A673 (cell line): Measurements from ENCODE around the gene TAS2R13. TPM values are rescaled to one million over a fixed set of nuclear protein-coding genes. Genes with fewer than 3 reads are reported as not detected.

Experiments
- BruUV-seq: library from RNA; stranded (reverse); fragments of 400-500 nt; replicated peaks from 2 replicates; lab custom pipeline; 2021; lab: Mats Ljungman, UMichigan
- CTCF ChIA-PET: fragments of 300-600 bp; sonication (Branson Sonifier 250); formaldehyde crosslinking; loops from one replicate; lab custom pipeline; 2022; ENCODE audit warnings: antibody characterized with exemption; lab: Charles Lee
- POLR2A ChIA-PET: fragments of 300-600 bp; sonication (Branson Sonifier 250); formaldehyde crosslinking; loops from one replicate; lab custom pipeline; 2022; ENCODE audit warnings: antibody characterized with exemption; ENCODE audit not compliant: low non-redundant PET; lab: Charles Lee
- DNase-seq: peaks from one replicate; pipeline ENCODE4 v3.0.0-alpha.2; 2015; ENCODE audit warnings: low spot score
- H3K27ac ChIP-seq: fragments of 200-600 bp; sonication (generic); 2 replicates; pipeline ENCODE4 v1.5.1; 2016; ENCODE audit warnings: mixed run types, low read depth, mild to moderate bottlenecking, mixed read lengths, antibody characterized with exemption, low read length; ENCODE audit not compliant: poor library complexity, severe bottlenecking
- H3K27me3 ChIP-seq: fragments of 200-600 bp; sonication (generic); replicated peaks from 2 replicates; pipeline ENCODE4 v1.6.1; 2017; ENCODE audit warnings: mixed run types, low read depth, mild to moderate bottlenecking, mixed read lengths, antibody characterized with exemption, low read length; ENCODE audit not compliant: insufficient read depth, poor library complexity
- H3K36me3 ChIP-seq: fragments of 200-600 bp; sonication (generic); 2 replicates; pipeline ENCODE4 v1.6.1; 2016; ENCODE audit warnings: mixed run types, mild to moderate bottlenecking, mixed read lengths, antibody characterized with exemption, low read length; ENCODE audit not compliant: insufficient read depth, poor library complexity, severe bottlenecking
- H3K4me1 ChIP-seq: fragments of 200-600 bp; sonication (generic); 2 replicates; pipeline ENCODE4 v1.6.1; 2017; ENCODE audit warnings: mixed run types, mild to moderate bottlenecking, mixed read lengths, antibody characterized with exemption, low read length; ENCODE audit not compliant: insufficient read depth, poor library complexity, severe bottlenecking
- H3K4me3 ChIP-seq: fragments of 200-600 bp; sonication (generic); 2 replicates; pipeline ENCODE4 v1.5.1; 2016; ENCODE audit warnings: low read depth, mixed run types, mild to moderate bottlenecking, mixed read lengths, low read length; ENCODE audit not compliant: poor library complexity, severe bottlenecking
- H3K9me3 ChIP-seq: fragments of 200-600 bp; sonication (generic); 2 replicates; pipeline ENCODE4 v1.6.1; 2016; ENCODE audit warnings: mixed run types, low read depth, mild to moderate bottlenecking, mixed read lengths, antibody characterized with exemption, low read length; ENCODE audit not compliant: poor library complexity, severe bottlenecking
- CTCF ChIP-seq: fragments of 300-800, 200-600 bp; sonication (generic); conservative IDR thresholded peaks from 2 replicates; pipeline ENCODE4 v1.5.1; 2017; ENCODE audit warnings: low read depth, mild to moderate bottlenecking, antibody characterized with exemption, low read length, moderate library complexity, mixed read lengths
- EZH2 ChIP-seq: fragments of 200-600 bp; sonication (generic); IDR thresholded peaks from 2 replicates; pipeline ENCODE4 v1.6.1; 2017; ENCODE audit warnings: borderline replicate concordance, low read depth, mild to moderate bottlenecking, mixed read lengths, antibody characterized with exemption, low read length; ENCODE audit not compliant: poor library complexity, severe bottlenecking
- intact Hi-C: fragments of 100-400 bp; cut with micrococcal nuclease; formaldehyde crosslinking; loops from one replicate; pipeline ENCODE4 v1.10.0; 2022; ENCODE audit not compliant: unreplicated experiment
- total RNA-seq: library from RNA; stranded (reverse); gene quantifications from 2 replicates; pipeline ENCODE4 v1.2.3, GENCODE V29; 2021

TAS2R13 gene
- total RNA-seq, 1 experiment from 2014 or later, result 2.3 TPM

GRCh38 chr12:10928746-10929286 is 19.5 kb upstream of the TAS2R13 start, which contains the start of gene PRH2:
Gene PRH2 (plus strand): TSS chr12:10929236. CDS start chr12:10929274, 38 bp downstream.
- Histone ChIP-seq H3K4me1 (no peaks in the 10 kb centered on the region), H3K36me3 (no peaks in the 10 kb centered on the region), H3K27ac (no peak within 1 kb of the TSS), H3K9me3 (no peaks in the 10 kb centered on the region), H3K4me3 (no peak within 1 kb of the TSS), H3K27me3 (no peaks in the 10 kb centered on the region)
- no TSS peak for BruUV-seq
- TF ChIP-seq EZH2 (no peak), CTCF (no peak)
- CTCF ChIA-PET, result no interaction called here
- POLR2A ChIA-PET, result no interaction called here
- no peak for DNase-seq
- intact Hi-C loops, result no loop called here

GRCh38 chr12:10926269-10926668 is 16.9 kb upstream of the TAS2R13 start:
- no peaks in the 10 kb centered on the region for H3K4me1 ChIP-seq
- intact Hi-C loops, result no loop called here
- H3K9me3 ChIP-seq, result no peaks in the 10 kb centered on the region
- ChIA-PET CTCF (no interaction called here), POLR2A (no interaction called here)
- no peak for DNase-seq
- BruUV-seq, result no TSS peak
- no peak overlapping the region for H3K4me3 ChIP-seq
- no peaks in the 10 kb centered on the region for H3K36me3 ChIP-seq
- no peak overlapping the region for H3K27ac ChIP-seq
- TF ChIP-seq CTCF, result no peak
- TF ChIP-seq EZH2, result no peak
- H3K27me3 ChIP-seq, result no peaks in the 10 kb centered on the region

GRCh38 chr12:10919809-10920208 is 10.4 kb upstream of the TAS2R13 start:
- POLR2A ChIA-PET, result no interaction called here
- TF ChIP-seq CTCF (no peak), EZH2 (no peak)
- no peaks in the 10 kb centered on the region for H3K36me3 ChIP-seq
- no peak overlapping the region for H3K4me3 ChIP-seq
- no peaks in the 10 kb centered on the region for H3K4me1 ChIP-seq
- intact Hi-C loops, result no loop called here
- CTCF ChIA-PET, result no interaction called here
- no peak for DNase-seq
- H3K27ac ChIP-seq, result no peak overlapping the region
- H3K9me3 ChIP-seq, result no peaks in the 10 kb centered on the region
- no peaks in the 10 kb centered on the region for H3K27me3 ChIP-seq
- BruUV-seq, result no TSS peak
